ENCODE measurements around the gene PNMT. TPM values are rescaled to one million over a fixed set of nuclear protein-coding genes. Genes with fewer than 3 reads are reported as not detected.

PNMT gene
- total and polyA plus RNA-seq, 2 of the 13 experiments (the other 11 are each of a cell fraction or from before 2014, with no cell fraction given): 0.25 TPM; not detected in 1

DNA sequence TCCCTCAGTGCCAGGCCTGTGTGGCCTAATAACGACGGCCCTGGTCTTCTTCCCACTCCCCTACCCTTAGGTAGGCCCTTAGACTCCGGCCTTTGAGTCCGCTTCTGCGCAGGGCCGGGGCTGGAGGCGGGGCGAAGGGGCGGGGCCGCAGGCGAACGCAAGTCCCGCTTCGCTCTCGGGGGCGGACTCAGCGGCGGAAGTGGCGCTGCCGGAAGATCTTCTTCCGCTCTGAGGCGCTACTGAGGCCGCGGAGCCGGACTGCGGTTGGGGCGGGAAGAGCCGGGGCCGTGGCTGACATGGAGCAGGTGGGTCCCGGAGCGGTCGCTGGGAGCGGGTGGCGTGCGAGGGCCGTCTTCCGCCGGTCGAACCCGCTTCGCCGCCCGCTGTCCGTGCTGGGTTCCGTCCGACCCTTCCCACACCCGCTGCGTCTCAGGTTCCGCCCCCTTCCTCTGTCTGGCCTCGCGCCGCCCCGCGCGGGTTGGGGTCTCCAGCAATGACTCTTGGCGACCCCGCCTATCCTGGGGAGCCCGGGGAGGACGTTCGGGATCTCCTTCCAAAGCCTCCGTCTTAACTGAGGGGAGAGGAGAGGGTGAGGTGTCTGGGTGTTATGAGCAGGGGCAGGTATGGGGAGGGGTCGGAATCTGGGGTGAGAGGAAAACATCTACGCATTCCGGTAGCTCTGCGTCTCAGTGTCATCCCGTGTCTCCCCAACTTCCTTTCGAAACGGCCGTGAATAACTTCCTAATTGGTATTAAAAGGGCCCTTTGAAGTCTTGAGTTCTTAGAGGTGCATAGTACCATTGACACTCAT lies 31.1 kb upstream of the PNMT start, which contains the start of gene STARD3 (continued):
- TF ChIP-seq XRCC5 (optimal IDR thresholded peaks at IDR 0.05; ENCODE audit: low read length) (peak; percentile 73), CCAR2 (optimal IDR thresholded peaks at IDR 0.05; ENCODE audit: low read depth, low read length) (no peak), ZNF83 (CRISPR knock-in tag; IDR thresholded peaks at IDR 0.05; ENCODE audit: borderline replicate concordance) (no peak), ZNF768 (CRISPR knock-in tag; IDR thresholded peaks at IDR 0.05) (peak; percentile 80), SMYD3 (CRISPR knock-in tag; IDR thresholded peaks at IDR 0.05) (no peak), POLR2AphosphoS5 (IDR thresholded peaks at IDR 0.05; ENCODE audit: low read depth, low read length) (peak; percentile 93), HDAC1 (CRISPR knock-in tag; IDR thresholded peaks at IDR 0.05) (peak; percentile 94), HMG20B (CRISPR knock-in tag; conservative IDR thresholded peaks at IDR 0.05) (0 out of 2 replicates have a peak, but pooled peaks have one; percentile 37), JDP2 (CRISPR knock-in tag; IDR thresholded peaks at IDR 0.05; ENCODE audit: borderline replicate concordance) (no peak), CEBPG (CRISPR knock-in tag; IDR thresholded peaks at IDR 0.05) (no peak; the same call in 1 of the 2 replicates), ZNF274 (CRISPR knock-in tag; IDR thresholded peaks at IDR 0.05) (peak; percentile 74), ZFP82 (CRISPR knock-in tag; IDR thresholded peaks at IDR 0.05; ENCODE audit: borderline replicate concordance) (no peak), AGO2 (optimal IDR thresholded peaks at IDR 0.05; ENCODE audit: low read depth, low read length) (peak; percentile 74), SNAI1 (CRISPR knock-in tag; IDR thresholded peaks at IDR 0.05; ENCODE audit: borderline replicate concordance) (peak; percentile 83), FOSL1 (CRISPR knock-in tag; IDR thresholded peaks at IDR 0.05; ENCODE audit: borderline replicate concordance) (no peak), ARID2 (CRISPR knock-in tag; IDR thresholded peaks at IDR 0.05; ENCODE audit: borderline replicate concordance) (no peak), REXO4 (CRISPR knock-in tag; IDR thresholded peaks at IDR 0.05; ENCODE audit: borderline replicate concordance) (no peak), CHD4 (IDR thresholded peaks at IDR 0.05; ENCODE audit: borderline replicate concordance, low read length) (no peak), ZNF30 (CRISPR knock-in tag; IDR thresholded peaks at IDR 0.05) (peak; percentile 81; the same call in 1 of the 2 replicates), ZNF674 (CRISPR knock-in tag; IDR thresholded peaks at IDR 0.05; ENCODE audit: low read depth) (0 out of 2 replicates have a peak, but pooled peaks have one; percentile 81), SATB2 (CRISPR knock-in tag; IDR thresholded peaks at IDR 0.05) (no peak), ZIK1 (CRISPR knock-in tag; IDR thresholded peaks at IDR 0.05; ENCODE audit: borderline replicate concordance, low read depth) (no peak), HNRNPH1 (optimal IDR thresholded peaks at IDR 0.05; ENCODE audit: low read depth, low read length) (no peak)
- TF ChIP-seq, protein P1, sequence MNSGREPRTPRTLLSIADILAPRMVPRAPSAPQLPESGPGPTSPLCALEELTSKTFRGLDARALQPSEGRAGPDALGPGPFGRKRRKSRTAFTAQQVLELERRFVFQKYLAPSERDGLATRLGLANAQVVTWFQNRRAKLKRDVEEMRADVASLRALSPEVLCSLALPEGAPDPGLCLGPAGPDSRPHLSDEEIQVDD (CRISPR knock-in tag; IDR thresholded peaks at IDR 0.05; ENCODE audit: borderline replicate concordance): peak; percentile 79; the same call in 1 of the 2 replicates
- TF ChIP-seq, protein P2, sequence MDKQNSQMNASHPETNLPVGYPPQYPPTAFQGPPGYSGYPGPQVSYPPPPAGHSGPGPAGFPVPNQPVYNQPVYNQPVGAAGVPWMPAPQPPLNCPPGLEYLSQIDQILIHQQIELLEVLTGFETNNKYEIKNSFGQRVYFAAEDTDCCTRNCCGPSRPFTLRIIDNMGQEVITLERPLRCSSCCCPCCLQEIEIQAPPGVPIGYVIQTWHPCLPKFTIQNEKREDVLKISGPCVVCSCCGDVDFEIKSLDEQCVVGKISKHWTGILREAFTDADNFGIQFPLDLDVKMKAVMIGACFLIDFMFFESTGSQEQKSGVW (CRISPR knock-in tag; IDR thresholded peaks at IDR 0.05; ENCODE audit: borderline replicate concordance): no peak
- TF ChIP-seq, protein P3, sequence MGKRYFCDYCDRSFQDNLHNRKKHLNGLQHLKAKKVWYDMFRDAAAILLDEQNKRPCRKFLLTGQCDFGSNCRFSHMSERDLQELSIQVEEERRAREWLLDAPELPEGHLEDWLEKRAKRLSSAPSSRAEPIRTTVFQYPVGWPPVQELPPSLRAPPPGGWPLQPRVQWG (CRISPR knock-in tag; IDR thresholded peaks at IDR 0.05; ENCODE audit: borderline replicate concordance, low read depth): no peak
- TF ChIP-seq, protein P4, sequence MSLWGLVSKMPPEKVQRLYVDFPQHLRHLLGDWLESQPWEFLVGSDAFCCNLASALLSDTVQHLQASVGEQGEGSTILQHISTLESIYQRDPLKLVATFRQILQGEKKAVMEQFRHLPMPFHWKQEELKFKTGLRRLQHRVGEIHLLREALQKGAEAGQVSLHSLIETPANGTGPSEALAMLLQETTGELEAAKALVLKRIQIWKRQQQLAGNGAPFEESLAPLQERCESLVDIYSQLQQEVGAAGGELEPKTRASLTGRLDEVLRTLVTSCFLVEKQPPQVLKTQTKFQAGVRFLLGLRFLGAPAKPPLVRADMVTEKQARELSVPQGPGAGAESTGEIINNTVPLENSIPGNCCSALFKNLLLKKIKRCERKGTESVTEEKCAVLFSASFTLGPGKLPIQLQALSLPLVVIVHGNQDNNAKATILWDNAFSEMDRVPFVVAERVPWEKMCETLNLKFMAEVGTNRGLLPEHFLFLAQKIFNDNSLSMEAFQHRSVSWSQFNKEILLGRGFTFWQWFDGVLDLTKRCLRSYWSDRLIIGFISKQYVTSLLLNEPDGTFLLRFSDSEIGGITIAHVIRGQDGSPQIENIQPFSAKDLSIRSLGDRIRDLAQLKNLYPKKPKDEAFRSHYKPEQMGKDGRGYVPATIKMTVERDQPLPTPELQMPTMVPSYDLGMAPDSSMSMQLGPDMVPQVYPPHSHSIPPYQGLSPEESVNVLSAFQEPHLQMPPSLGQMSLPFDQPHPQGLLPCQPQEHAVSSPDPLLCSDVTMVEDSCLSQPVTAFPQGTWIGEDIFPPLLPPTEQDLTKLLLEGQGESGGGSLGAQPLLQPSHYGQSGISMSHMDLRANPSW (CRISPR knock-in tag; IDR thresholded peaks at IDR 0.05; ENCODE audit: borderline replicate concordance): no peak
